Stimulated activated CD4-positive, alpha-beta T cell treated with anti-CD3 and anti-CD28 coated beads, Interleukin-12 subunit alpha, Interleukin-12 subunit beta, amount 100 ng/mL, for 24 hours (primary cell): ENCODE measurements around the gene SRC.

ENCODE experiments used
- DNase-seq, 2 experiments: peaks; one replicate each; pipeline ENCODE4 v3.0.0-alpha.2; 2020; ENCODE audit warnings: low read depth in 2 of 2

SRC gene

DNA sequence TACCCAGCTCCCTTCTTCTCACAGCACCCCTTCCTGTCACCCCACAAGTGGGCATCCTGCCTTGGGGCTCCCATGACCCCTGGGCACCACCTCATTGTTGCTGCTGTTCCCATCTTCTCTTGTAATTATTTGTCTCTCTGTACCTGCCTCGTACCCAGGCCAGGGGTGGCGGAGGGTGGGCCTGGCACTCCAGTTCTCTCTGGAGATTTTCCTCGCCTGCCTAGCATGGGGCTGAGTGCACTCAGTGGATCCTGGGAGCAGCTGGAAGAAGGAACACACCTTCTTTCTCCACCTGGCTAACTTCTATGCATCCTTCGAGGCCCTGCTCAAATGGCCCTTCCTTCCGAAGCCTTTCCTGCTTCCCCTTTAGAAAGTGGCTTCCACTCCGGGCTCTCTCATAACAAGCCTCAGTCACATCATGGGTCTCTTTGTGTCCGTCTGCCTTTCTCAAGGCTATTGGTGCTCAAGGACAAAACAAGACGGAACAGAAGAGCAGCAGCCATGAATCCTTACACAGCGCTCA is 79.2 kb downstream of the SRC start:
- DNase-seq = no peak

DNA sequence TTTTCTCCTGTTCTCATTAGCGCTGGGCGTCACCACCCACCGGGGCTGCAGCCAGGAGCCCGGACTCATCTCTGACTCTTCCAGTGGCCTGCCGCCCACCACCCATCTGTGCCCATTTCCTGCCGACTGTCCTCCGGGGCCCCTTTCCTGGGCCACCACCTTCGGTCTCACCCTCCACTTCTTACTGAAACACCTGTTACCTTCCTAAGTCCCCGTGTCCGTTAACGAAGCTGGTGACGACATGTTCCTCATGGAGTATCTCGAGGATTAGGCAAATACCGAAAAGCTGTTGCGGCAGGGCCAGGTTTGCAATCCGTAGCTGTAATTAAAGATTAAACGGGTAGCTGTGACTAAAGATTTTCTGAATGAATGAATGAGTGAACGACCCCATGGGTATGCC is 80.2 kb downstream of the SRC start:
- DNase-seq = no peak

- DNase-seq = no peak
Observed at GRCh38 chr20:37426978-37427377, 81.0 kb downstream of the SRC start.

- no peak for DNase-seq
Observed at GRCh38 chr20:37430044-37430443, 84.1 kb downstream of the SRC start.

DNA sequence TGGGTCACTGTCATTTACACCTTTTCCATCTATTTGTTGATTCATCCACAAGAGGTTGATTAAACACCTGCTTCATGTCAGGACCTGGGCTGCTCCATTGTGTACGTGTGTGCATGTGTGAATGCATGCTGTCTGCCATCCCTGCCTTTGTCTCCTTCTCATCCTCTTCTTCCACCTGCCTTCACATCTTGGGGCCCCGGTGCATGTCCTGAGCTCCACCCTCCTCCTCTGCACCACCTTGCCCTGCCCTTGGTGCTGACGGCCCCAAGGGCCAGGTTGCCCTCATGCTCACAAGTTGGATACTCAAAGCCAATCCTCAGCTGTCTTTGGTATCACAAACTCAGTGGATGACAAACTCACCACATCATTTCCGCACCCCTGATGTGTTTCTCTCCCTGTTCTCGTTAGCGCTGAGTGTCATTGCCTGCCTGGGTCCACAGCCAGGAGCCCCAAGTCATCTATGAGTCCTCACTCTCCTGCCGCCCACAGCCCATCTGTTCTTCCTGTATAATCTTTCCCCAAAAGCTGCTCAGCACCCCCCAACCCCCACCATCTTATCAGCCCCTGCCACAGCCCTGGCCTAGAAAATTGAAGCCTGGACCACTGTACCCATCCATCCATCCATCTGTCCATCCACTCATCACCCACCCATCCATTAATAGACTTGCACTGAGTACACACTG is 85.0 kb downstream of the SRC start:
- no peak for DNase-seq

GRCh38 chr20:37431786-37432185 is 85.8 kb downstream of the SRC start:
- no peak for DNase-seq

GRCh38 chr20:37432606-37433005 is 86.7 kb downstream of the SRC start:
- no peak for DNase-seq

GRCh38 chr20:37435607-37436006 is 89.7 kb downstream of the SRC start:
- no peak for DNase-seq

DNA sequence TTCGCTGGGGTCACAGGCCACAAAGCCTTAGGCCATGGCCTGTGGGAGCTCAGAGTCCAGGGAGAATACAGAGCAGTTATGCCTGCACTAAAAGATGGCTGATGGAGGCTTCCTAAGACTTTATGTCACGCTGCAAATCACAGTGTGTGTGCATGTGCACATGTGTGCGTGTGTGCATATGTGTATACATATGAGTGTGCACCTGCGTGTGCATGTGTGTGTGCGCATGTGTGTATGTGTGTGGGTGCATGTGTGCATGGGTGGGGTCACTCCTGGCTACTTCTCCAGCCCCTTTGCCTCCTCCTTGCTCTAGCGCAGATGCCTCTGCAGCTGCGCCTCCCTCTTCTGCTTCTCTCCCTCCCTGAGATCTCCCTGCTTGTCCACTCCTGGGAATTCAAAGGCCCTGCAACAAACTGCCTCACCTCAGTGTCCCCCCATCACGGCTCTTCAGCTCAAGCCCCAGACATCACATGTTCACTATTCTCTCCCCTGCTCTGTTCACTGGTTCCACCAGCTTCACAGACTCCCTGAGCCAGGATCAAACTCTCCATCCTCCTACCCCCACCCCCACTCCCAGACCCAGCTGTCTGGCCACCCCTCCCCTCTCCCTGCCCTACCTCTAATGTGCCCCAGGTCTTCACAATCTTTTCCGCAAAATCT is 90.7 kb downstream of the SRC start:
- DNase-seq = no peak

DNA sequence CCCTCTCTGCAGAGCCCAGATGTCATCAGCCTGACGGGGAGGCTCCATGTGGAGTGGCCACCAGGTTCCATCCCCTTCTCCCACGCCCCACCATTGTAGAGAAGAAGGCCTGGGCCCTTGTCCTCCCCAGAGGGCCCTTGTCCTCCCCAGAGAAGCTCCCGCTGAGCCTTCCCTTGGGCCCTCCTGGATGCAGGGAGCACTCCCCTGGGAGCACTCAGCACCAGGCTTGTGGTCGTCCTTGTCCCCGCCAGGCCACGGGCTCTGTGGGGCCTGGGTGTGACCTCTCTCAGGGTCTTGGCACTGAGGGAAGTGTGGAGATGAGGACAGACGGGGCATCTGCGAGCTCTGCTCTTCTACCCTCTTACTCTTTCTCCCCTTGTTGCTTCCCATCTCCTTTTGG is 91.7 kb downstream of the SRC start:
- DNase-seq = no peak

GRCh38 chr20:37438464-37439222 is 92.7 kb downstream of the SRC start:
- no peak for DNase-seq

DNA sequence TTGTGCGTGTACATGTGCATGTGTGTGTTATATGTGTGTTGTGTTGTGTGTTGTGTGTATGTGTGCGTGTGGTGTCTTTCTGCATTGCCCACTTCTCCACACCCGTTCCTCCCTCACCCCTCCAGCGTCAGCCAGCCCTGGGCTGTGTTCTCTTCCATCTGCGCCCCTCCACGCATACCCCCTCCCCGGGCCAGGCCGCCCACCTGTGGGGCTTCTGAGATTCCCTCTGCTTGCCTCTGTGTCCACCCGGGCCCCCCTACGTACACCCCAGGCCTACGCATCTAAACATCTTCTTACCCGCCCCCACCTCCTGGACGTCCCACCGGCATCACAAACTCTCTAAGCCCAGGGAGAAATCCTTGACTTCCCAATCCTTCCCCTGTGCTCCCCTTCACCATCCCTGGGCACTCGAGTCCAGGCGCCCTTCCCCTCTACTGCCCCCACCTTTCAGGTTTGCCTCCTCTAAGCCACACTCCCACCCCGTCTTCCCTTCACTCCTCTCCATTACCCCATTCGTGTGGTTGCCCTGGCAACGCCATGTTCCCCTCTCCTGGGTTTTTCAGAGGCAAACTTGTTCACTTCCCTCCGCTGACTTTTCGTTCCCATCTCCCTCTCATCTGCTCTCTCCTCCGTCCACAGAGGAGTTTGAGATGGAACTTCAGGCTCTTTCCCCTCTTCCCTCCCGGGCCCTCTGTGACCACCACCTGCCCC is 93.4 kb downstream of the SRC start:
- DNase-seq = no peak

DNA sequence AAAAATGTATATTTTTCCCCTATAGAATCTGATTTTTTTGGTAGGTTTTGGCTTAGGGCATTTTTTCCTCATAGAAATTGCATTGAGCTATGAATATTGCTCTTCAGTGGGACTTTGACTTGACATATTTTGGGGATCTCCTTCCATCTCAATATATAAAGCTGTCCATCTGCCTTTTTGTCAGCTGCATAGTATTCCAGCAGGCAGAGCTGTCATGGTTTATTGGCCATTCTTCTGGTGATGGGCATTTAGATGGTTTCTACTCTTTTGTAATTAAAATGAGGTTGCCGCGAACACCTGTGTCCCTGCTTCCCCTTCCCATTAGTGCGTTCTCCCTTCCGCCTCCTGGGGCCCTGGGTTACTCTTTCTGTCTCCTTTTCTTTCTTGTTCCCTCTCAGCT is 95.1 kb downstream of the SRC start:
- DNase-seq = no peak

- no peak for DNase-seq
Observed at GRCh38 chr20:37442547-37442946, 96.6 kb downstream of the SRC start.

DNA sequence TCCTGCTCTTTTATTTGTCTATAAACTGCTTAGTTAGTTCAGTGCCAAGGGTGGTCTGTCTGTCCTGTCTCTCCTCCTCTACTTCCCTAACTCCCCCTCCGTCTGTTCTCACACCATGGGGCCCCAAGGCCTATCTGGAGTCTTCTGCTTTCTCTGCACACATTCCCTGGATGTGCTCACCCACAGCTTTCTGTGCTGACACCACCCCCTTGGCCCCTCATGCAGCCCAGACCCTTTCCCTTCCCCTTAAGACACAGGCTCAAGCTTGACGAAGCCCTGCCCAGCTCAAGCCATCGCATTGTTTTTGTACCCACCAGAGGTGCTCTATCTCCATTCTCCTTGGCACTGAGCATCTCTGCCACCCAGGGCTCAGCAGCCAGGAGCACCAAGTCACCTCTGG is 97.0 kb downstream of the SRC start:
- no peak for DNase-seq

DNA sequence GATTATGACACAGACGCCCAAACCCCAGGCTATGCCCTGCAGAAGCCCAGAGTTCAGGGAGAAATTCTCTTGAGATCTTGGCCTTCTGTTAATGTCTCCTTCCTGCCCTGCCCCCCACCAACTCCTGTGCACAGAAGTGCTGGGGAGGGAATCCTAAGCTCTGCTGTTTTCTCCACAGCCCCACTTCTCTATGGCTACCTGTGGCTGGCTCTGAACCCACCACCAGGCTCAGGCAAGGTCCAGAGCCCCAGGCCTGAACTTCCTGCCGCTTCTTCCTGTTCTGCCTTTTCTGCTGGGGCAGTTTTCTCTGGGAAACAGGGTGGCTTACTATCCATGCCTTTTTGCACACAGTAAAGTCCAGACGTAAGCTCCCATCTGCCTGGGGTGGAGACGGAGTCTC is 97.7 kb downstream of the SRC start:
- DNase-seq = no peak

DNA sequence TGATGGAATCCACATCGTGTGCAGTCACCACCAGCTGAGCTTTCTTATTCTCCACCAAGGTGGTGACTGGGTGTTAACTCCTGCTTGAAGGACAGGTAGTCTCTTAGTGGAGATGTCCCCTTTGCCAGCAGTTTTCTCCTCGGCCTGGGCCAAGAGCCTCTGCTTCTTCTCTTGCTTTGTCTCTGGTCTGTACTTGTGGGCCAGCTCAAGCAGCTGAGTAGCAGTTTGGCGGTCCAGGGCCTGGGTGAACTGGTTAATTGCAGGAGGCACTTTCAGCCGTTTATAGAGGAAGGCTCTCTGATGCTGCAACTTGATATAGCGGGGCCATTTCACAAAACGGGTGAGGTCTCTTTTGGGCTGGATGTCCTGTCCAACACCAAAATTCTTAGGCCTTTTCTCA is 99.1 kb downstream of the SRC start:
- no peak for DNase-seq

DNA sequence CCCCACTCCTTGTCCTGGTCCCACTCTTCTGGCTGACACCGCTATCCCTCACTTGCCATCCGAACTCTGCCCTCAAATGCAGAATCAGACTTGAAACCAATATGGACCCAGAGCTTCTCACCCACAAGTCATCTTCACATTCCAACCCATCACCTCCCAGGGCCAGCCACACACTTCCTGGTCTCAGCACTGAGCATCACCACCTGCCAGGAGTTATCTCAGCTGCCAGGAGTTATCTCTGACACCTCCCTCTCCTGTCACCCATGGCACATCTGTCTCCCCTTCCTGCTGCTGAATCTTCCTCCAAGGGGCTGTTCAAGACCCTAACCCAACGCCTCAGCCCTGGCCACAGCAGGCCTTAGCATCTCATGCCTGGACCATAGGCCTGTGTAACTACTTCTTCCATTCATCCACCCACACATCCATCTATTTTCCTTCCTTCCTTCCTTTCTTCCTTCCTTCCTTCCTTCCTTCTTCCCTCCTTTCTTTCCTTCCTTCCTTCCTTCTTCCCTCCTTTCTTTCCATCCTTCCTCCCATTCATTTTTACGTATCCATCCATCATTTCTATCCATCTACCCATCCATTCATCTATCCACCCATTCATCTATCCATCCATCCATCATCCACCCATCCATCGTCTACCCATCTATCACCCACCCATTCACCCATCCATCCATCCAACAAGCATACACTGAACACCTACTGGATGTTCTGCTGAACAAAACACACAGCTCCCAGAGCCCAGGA is 100.5 kb downstream of the SRC start:
- no peak for DNase-seq

- no peak for DNase-seq
Observed at GRCh38 chr20:37447688-37448087, 101.7 kb downstream of the SRC start.

- DNase-seq = no peak
Observed at GRCh38 chr20:37449276-37449675, 103.3 kb downstream of the SRC start.

- no peak for DNase-seq
Observed at GRCh38 chr20:37450344-37450743, 104.4 kb downstream of the SRC start.
